GM21360 (cell line): ENCODE measurements around the gene NOL6.
"Not testable (repeated sequence)": the region's sequence is repeated elsewhere in the genome, so short reads cannot be mapped to it uniquely, and the experiment has no call there.

ENCODE experiments used
- ATAC-seq: cut with Tn5 transposase; IDR thresholded peaks from one replicate; pipeline ENCODE4 v1.9.1; 2021; ENCODE audit warnings: mild to moderate bottlenecking, moderate library complexity; ENCODE audit not compliant: unreplicated experiment

The NOL6 gene, protein sequence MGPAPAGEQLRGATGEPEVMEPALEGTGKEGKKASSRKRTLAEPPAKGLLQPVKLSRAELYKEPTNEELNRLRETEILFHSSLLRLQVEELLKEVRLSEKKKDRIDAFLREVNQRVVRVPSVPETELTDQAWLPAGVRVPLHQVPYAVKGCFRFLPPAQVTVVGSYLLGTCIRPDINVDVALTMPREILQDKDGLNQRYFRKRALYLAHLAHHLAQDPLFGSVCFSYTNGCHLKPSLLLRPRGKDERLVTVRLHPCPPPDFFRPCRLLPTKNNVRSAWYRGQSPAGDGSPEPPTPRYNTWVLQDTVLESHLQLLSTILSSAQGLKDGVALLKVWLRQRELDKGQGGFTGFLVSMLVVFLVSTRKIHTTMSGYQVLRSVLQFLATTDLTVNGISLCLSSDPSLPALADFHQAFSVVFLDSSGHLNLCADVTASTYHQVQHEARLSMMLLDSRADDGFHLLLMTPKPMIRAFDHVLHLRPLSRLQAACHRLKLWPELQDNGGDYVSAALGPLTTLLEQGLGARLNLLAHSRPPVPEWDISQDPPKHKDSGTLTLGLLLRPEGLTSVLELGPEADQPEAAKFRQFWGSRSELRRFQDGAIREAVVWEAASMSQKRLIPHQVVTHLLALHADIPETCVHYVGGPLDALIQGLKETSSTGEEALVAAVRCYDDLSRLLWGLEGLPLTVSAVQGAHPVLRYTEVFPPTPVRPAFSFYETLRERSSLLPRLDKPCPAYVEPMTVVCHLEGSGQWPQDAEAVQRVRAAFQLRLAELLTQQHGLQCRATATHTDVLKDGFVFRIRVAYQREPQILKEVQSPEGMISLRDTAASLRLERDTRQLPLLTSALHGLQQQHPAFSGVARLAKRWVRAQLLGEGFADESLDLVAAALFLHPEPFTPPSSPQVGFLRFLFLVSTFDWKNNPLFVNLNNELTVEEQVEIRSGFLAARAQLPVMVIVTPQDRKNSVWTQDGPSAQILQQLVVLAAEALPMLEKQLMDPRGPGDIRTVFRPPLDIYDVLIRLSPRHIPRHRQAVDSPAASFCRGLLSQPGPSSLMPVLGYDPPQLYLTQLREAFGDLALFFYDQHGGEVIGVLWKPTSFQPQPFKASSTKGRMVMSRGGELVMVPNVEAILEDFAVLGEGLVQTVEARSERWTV

DNA sequence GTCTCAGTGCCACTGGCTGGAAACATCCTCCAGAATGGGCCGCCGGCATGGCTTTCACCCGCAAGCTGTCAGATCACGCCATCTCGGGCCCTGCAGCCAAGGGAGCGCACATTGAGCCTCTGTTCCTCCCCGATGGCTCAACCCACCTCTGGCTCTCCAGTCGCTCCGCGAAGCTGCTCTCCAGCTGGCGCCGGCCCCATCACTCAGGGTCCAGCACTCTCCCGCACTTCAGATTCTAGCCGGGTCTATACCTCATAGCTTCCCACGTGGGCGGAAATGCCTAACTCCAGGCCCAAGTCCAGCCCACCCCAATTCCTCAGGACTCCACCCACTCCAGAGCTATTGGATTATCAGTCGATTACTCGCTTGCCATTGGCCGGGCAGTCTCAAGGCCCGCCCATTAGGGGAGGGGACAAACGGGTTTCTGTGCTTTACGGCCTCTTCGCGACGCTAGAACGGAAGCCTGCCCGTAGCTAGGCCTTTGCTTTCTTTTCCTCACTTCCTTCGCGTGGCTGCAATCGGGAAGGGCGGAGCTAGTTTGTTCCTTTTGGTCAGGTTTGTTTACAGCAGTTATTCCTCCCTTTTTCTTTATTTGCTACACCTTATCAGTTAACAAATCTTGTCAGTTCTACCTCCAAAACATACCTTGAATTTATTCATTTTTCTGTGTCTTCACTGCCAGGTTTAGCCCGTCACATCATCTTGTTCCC, at the start of gene NOL6:
Gene NOL6 (minus strand): TSS at position 282 of the 710 bp plus-strand sequence. CDS start 82 bp downstream, at position 200.
- peak; percentile 97 for ATAC-seq

DNA sequence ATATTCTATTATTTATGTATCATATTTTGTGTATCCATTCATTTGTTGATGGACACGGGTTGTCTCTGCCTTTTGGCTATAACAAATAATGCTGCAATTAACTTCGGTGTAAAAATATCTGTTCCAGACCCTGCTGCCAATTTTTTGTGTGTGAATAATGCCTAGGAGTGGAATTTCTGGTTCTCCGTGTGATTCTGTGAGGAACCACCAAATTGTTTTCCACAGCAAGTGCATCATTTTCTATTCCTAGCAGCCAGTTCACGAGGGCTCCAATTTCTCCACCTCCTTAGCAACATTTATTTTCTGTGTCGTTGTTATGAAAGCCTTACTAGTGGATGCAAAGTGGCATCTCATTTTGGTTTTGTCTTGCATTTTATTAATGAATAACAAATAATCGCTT, 48.1 kb upstream of the NOL6 start:
- not testable (repeated sequence) for ATAC-seq

DNA sequence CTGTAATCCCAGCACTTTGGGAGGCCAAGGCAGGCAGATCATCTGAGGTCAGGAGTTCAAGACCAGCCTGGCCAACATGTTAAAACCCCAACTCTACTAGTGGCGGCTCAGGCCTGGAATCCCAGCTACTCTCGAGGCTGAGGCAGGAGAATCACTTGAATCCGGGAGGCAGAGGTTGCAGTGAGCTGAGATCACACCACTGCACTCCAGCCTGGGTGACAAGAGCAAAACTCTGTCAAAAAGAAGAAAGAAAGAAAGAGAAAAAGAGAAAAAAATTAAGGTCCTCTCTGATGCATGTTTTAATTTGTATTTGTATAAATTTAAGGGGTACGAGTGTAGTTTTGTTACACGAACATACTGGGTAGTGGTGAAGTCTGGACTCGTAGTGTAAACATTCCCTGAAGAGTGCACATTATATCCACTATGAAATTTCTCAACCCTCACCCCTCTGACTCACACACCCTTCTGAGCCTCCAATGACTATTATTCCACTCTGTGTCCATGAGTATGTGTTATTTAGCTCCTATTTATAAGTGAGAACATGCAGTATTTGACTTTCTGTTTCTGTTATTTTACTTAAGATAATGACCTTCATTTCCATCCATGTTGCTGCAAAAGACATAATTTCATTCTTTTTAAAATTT, 44.3 kb upstream of the NOL6 start:
- ATAC-seq, result not testable (repeated sequence)

DNA sequence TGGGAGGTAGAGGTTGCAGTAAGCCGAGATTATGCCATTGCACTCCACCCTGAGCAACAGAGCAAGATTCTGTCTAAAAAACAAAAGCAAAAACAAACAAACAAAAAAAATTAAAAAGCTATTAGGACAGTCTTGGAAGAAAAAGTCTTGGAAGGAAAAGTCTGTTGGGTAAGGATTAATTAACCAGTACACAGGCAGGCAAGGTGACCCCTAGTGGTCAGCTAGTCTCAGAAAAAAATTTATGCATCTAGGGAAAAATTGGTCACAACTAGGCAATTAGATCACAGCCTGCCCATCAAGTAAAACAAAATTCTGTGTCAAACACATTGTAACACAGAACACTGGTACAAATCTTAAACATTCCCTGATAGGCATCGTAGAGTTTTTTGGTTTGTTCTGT, 43.6 kb upstream of the NOL6 start:
- no peak for ATAC-seq

DNA sequence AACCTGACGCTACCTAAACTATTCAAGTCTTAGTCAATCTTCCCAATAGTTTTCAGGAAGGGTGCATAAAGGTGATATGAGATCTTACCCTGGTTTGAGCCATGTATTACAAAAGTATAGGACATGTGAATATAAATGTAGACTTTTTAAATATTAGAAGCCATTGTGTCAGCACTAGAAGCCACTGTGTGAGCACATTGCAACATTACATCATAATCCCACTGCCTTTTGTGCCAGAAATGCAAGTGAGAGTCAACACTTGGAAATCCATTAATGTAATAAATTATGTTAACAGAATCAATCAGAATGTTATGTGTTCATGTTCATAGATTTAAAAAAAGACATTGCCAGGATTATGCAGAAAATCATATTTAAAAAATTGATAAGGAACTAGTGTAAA, 42.7 kb upstream of the NOL6 start:
- ATAC-seq, result not testable (repeated sequence)

DNA sequence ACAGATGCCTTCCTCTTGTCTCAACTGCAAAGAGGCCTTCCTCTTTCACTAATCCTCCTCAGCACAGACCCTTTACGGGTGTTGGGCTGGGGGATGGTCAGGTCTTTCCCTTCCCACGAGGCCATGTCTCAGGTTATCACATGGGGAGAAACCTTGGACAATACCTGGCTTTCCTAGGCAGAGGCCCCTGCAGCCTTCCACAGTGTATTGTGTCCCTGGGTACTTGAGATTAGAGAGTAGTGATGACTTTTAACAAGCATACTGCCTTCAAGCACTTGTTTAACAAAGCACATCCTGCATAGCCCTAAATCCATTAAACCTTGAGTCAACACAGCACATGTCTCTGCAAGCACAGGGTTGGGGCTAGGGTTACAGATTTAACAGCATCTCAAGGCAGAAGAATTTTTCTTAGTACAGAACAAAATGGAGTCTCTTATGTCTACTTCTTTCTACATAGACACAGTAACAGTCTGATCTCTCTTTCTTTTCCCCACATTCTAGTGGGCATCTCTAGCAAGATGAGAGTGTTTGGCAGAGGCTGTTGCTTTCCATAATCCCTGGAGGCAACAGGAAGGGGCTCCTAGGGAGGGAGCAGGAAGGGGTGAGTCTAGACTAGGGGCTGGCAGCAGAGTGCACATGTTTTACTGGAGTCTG, 41.7 kb upstream of the NOL6 start:
- ATAC-seq, result not testable (repeated sequence)

DNA sequence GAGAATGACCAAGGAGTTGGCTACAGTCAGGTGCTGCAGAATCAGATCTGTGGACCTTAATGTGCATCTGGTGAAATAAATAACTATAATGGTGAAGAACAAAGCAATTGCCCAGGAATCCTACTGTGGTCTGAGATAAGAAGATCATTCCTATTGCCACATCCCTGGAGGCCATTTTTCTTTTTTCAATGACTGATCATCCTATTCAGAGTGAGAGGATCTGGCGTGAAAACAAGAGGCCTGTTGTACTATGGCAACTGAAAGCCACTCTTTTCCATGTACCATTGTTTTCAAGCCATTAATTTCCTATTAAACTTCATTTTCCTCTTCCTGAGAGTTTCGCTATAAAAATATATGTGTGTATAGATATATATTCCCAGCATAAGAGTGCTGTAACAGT, 38.8 kb upstream of the NOL6 start:
- not testable (repeated sequence) for ATAC-seq

DNA sequence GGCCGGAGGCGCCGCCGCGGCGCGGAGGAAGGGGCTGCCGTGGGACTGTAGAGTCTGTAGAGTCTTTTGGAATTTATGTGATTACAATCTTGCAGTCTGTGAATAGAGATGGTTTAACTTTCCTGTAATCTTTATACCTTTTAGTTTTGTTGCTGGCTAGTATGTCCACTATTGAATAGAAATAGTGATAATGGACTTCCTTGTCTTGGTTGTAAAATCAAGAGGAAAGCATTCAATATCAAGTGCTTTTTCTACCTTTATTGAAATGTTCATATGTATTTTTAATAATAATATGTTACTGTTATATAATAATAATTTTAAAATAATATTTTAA, 37.4 kb upstream of the NOL6 start:
- ATAC-seq, result not testable (repeated sequence)

DNA sequence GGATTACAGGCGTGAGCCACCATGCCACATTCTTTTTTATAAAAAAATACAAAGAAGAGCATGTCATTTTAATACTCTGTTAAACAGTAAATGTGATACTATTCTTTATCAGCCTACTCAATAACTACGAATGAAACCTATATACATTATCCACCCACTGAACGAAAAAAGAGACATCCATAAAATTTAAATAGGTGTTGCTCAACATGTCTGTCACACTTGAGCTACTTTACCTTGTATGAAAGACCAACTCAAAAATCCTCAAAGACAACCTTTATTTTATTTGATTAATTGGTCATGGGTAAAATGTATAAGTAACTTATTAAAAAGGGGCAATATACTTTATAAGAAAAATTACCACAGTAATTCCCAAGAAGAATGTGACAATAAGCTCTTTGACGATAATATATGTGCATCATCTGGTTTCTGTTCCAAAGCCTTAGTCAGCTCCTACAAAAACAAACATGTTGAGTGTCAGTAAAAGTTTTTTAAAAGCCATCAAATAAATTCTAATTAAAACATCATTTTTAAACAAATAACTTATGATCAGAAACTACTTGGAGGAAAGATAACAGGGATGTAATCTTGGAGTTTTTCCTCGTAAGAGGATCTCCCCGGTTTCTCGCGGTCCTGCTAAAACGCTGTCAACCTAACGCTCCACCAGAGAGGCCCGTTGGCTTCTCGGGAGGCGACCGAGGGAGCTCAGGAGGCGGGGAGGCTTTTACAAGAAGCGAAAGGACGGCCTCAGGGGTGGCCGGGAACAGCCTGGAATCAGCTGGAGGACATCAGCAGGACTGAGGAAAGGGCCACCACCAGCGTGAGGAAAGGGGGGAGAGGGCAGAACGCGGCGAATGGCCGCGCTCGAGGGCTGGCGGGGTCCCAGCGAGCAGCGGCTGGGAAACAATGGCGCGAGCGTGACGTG, 36.8 kb upstream of the NOL6 start:
- ATAC-seq, result no peak

DNA sequence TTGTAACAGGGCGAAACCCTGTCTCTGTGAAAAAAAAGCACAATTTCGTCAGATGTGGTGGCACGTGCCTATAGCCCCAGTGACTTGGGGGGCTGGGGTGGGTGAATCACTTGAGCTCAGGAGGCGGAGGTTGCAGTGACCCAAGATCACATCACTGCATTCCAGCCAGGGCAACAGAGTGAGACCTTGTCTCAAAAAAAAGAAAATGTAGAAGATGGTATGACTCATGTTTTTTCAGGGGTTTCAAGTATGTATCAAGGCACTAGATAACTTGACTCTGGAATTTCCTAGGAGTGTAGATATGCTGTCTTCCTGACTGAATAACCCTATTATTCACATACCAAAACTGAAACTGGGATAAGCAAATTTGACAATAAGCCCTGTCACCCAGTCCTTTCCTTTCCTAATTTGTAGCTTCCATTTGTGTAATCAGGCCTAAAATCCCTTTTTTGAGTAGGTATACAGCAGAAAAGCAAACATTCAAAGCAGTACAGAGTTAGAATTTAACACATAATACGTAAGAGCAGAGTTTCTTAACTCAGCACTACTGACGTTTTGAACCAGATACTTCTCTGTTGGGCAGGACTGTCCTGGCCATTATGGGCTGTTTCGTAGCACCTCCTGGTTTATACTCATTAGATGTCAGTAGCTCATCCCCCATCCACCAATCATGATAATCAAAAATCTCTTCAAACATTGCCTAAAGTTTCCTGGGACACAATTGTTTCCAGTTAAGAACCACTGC, 33.1 kb upstream of the NOL6 start:
- ATAC-seq, result no peak

DNA sequence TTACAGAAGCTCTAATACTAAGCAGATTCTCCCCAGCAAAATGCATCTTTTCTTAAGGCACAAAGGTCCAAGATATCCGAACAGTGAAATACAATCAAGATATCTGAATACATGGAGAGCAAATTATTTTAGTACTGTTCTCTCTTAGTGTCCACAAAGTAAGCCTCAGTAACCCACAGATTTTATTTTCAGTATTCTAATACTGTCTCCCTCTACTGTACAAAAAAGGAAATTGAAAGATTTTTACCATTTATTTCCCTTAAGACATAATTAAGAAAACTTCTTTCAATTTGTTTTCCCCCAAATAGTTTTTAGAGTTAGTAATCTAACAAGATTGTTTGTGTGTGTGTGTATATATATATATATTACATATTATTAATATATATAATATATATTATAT, 24.7 kb upstream of the NOL6 start:
- no peak for ATAC-seq

DNA sequence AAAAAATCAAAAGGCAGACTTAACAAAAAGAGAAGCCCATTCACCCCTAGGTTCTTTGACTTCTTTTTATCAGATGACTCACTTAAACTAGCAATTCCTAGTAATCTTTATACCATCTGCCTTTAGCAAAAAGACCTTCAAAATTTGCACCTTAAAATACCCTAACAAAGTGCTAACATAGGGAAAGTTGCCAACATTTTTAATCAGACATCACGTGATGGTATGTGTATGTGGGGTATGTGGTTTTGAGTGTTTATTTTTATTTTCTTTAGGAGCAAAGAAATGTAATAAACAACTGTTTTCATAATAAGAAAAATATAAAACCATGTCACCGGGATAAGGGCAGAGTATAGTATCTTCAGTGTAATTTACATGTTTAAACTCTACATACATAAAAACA, 20.1 kb upstream of the NOL6 start:
- not testable (repeated sequence) for ATAC-seq

DNA sequence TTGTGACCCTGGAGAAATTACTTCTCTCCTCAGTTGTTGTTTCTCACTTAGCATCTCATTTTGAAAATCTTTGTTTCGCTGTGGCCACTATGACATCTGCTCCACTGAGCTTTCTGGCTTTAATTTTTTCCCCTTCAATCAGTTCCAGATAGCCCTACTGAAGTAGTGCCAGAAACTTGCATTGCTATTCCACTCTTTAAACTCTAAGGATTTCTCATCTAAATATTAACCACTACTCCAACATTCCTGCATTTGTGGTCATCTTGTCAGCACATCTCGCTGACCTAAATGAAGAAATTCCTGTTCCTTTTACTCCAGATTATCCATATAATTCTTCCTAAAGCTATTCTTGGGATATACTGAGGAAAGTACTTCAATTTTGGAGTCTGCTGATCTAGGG, 15.3 kb upstream of the NOL6 start:
- ATAC-seq, result no peak

DNA sequence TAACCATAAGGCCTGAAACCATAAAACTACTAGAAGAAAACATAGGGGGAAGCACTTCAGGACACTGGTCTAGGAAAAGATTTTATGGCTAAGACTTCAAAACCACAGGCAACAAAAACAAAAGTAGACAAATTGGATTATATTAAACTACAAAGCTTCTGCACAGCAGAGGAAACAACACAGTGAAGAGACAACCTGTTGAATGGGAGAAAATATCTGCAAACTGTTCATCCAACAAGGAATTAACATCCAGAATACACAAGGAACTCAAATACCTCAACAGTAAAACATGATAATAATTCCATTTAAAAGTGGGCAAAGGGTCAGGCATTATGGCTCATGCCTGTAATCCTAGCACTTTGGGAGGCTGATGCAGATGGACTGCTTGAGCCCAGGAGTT, 11.6 kb upstream of the NOL6 start:
- not testable (repeated sequence) for ATAC-seq

DNA sequence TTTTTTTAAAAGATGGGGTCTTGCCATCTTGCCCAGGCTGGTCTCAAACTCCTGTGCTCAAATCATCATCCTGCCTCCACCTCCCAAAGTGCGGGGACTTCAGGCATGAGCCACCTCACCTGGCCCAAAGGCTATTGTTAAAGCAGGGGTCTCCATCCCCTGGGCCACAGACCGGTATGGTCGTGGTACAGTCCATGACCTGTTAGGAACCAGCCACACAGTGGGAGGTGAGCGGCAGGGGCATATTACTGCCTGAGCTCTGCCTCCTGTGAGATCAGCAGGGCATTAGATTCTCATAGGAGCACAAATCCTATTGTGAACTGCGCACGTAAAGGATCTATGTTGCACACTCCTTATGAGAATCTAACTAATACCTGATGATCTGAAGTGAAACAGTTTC, 7.3 kb upstream of the NOL6 start:
- no peak for ATAC-seq

DNA sequence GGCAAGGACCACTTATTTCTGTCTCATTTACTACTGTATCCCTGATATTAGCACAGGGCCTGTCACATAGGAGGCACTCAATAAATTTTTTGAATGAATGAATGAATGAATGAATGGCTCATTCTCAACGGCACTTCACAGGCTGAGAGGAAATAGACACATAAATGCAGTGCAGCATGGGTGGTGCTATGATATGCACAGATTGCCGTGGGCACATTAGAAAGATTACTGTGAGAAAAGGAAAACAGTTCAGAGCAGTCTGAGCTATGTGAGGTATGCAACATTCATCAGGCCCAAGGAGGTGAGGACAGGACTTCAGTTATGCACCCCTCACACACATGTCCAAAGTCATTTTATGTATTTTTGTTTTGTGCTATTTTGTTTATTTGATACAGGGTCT, 6.4 kb upstream of the NOL6 start:
- no peak for ATAC-seq

DNA sequence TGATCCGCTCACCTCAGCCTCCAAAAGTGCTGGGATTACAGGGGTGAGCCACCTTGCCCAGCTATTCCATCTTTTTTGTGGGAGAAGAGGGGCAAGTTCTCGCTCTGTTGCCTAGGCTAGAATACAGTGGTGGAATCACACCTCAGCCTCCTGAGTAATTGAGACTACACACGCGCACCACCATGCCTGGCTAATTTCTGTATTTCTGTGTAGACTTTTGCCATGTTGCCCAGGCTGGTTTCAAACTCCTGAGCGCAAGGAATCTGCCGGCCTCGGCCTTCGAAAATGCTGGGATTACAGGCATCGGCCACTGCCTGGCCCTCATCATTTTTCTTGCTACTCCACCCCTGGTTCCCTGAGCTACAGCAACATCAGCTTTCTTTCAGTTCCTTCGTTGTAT, 2.8 kb upstream of the NOL6 start:
- no peak for ATAC-seq

DNA sequence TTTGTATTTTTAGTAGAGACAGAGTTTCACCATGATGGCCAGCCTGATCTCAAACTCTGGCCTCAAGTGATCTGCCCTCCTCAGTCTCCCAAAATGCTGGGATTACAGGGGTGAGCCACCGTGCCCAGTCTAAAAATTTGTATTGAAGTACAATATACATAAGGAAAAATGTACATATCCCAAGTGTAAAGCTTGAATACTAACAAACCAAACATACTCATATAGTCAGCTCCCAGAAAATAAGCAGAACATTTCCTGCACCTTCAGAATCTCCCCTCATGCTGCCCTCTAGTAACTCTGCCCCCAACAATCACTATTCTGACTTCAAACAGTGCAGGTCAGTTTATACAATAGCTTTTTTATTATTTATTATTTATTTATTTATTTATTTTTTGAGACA, 1.6 kb upstream of the NOL6 start:
- no peak for ATAC-seq
